ENCODE data around the gene ARHGAP24.

ARHGAP24 gene

DNA sequence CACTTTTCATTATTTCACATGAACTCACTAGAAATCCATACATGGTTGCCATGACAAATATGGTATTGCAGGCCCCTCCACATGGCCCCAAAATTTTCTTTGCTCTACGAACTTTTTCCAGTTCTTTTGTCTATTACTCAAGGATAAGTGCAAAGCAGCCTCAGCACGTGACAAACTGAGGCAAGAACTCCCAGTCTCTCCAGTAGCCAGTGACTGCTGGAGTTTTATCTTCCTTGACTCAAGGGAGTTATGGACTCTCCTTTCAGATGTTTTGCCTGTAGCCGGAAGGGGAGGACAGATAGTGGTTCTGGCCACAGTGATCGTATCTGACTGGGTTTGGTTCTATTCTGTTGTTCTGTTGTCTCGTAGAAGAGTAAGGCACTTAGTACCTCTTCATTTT is 105.5 kb downstream of the ARHGAP24 start:
- DNase-seq (ENCODE audit: low spot score): no peak

DNA sequence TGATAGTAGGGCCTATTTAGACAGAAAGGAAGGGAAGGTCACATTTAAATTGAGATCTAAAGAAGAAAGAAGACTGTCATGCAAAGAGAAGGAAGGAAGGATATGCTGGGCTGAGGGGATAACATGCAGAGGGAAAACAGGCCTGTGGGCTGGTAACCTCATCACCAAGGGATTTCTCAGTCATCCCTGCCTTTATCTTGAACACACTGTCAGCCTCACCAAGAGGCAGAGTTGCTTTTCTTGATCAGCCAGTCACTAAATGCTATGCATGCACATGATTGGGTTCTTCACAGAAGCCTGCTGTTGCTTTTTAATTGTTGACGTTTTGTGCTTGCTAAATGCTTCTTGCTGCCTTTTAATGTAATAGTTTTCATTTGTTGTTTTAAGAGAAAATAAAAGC is 113.0 kb downstream of the ARHGAP24 start:
- DNase-seq (ENCODE audit: low spot score): no peak

DNA sequence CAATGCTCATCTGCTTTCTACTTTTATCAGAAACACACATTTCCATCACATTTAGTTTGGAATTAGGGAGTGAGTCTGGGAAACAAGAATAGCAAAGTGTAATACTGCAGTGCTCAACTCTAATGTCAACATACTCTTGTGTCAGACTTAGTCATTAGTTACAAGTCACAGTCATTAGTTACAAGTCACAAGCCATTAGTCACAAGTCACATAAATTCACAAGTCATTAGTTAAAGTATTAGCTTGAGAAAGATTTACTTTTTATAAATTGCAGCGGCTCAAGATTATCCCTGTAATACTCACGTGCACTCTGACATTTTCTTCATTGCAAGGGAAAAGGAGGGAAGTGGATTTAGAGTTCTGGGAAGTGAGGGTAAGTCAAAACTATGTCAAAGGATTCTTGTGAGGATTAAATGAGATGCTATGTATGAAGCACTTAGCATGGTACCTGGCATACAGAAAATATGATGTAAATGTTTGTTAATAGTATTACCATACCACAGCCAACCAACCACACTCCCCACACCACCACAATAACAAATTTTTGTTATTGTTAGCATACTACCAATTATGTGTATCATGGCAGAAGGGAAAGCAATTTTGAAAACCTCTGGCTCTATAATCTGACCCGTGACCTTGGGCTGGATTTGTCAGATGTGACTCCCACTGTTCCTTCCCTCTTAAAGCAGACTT is 116.6 kb downstream of the ARHGAP24 start:
- no peak for DNase-seq (ENCODE audit: low spot score)

DNA sequence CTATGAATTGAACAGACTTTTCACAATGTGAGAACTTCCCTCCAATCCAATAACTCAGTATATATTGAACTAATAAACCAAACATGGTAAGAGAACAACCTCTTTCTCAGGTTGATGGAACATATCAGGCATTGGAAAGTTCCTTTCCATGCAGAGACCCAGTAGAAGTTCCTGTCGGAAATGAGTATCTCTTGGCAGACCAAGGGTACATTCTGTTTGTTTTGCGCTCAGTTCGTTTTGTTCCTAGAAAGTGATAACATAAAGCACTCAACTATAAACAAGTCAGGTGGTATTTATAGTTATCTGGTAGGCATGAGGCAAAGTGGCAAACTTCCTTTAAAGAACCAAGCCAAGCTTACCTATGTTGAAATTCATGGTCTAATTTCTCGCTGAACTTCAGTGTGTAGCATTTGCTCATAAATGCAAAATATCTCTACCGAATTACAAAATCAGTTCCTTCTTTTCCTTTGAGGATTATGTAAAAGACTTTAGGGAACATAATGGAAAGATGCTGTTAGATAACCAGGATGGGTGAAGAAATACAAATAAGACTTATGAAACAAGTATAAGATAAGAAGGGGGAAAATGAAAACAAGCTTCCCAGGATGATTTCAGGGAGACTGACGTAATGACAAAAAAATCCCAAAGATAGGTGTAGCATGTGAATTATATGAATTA is 120.3 kb downstream of the ARHGAP24 start:
- DNase-seq (ENCODE audit: low spot score): no peak

DNA sequence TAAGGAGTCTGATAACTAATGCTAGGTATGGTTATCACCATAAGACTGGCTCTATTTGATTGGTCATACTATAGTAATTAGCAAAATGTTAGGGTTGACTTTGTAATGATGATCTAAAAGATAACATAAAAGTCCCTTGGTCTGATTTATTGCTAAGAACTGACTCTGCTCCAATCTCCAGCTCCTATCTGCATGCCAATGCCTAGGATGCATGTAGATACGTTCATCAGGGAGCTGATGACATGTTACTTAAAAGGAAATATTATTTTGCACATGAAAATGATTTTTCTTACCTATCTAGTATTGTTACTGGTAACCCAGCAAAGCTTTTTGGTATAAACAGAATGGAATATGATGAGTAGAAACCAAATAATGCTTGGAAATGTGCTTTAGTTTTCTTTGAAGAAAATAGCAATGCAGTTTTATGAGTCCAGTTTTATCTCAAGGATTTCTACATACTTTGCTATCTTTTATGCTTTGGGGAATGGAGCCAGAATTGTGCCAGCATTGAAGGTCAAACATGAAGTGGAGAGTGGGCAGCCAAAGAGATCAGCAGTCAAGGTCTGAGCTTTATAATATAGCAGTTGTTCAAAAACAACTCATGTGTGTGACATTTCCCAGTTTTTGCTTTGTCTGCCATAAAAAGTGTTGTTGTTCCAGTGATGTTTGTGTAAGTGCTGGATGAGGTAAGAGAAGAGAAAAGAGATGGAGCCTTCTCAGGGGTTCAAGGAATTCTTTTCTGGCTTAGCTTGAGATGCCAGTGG is 121.0 kb downstream of the ARHGAP24 start:
- no peak for DNase-seq (ENCODE audit: low spot score)

DNA sequence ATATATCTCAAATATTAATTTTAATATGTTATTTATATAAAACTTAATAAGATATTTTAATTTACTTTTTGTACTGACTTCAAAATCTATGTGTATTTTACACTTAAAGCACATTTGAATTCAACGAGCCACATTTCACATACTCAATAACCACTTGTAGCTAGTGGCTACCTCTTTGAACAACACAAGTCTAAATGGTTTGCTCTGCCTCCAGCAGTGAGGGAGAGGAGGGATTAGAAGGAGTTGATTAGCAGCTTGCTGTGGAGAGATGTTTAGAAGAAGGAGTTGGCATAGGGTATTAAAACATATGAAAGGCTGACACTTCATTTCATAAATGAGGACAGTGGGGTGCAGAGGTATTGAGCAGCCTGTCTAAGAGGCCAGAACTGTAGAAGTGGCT is 124.0 kb downstream of the ARHGAP24 start:
- no peak for DNase-seq (ENCODE audit: low spot score)

DNA sequence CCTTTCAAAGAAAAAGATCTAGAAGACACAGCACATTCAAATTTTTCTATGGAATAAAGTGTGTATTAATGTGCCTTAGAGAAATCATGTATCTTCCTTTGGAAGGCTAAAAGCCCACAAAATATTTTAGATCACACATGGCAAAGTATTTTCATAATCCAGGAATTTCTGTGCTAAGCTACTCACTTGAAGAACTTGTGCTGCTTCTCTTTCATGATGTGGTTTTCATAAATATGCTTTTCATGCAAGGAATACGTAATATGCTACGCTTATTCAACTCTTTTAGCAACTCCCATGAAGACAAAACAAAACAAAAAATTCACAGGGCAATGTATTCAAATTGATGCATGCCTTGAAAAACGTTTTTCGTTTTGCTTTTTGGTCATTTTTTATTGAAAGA is 125.6 kb downstream of the ARHGAP24 start:
- DNase-seq (ENCODE audit: low spot score): no peak

DNA sequence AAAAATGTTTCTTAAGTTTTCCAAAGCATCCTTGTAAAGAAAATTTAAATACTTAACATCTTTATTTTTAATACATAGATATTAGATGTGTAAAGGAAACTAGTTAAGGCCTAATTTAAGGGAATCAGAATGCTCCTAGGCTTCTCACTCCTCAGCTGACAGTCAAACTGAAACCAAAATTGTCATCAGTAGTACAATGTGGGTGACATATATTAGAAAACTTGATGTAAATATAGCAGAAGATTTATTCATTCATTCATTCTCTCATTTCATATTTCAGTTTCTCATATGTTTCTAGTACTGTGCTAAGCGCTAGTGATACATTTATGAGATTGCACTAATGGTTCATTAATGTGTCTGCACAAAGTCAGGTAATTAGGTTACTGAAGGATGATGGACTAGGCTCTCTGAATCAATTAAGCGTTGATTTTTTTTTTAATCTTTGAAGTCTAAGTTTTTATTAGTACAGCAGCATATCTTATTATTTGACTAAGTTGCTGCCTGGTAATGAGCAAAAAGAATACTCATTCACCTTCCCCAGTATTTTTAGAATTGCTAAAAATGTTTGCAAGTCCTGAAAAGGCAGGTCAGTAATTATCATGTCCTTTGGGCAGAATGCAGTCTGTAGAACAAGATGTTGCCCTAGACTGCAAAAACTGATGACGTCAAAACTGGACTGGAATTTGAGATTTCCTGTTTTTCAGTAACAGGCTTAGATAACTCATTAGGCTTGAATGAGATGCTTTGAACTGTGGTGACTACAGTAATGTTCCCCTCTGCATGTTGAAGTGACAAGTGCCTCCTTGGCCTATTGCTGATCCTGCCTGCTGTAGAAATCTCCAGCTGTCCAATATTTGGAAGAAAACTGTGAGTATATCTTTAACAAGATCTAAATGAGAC is 128.7 kb downstream of the ARHGAP24 start:
- no peak for DNase-seq (ENCODE audit: low spot score)

DNA sequence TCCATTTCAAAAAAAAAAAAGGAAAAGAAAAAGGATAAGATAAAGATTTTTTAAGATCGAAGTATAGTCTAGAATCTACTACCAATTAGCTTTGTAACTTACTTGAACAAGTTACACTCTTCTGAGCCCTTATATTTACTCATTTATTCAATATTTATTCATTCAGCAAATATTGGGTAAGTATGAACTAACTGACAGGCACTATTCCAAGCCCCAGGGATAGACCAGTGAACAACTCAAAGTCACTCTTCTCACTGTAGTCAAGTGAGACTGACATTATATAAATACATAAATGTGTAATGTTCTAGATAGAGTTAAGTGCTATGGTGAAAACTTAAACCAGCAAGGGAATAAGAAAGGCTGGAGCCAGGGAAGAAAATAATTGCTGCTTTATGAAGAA is 131.6 kb downstream of the ARHGAP24 start:
- no peak for DNase-seq (ENCODE audit: low spot score)

DNA sequence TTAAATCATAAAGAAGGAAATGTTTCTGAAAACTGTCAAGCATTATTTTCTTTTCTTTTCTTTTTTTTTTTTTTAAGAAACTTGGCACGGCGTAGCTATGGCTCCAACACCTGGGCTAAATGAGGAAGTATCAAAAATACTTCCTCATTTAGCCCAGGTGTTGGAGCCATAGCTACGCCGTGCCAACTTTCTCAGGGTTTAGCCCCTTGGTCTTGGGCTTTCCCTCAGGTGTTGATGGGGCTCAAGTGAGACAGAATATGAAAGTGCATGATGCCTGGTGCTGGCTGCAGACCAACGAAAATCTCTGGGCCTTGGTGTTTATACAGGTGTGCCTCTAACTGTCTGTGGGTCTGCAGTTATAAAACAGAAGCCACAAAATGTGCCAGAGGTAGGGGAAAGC is 132.7 kb downstream of the ARHGAP24 start:
- DNase-seq (ENCODE audit: low spot score): no peak

DNA sequence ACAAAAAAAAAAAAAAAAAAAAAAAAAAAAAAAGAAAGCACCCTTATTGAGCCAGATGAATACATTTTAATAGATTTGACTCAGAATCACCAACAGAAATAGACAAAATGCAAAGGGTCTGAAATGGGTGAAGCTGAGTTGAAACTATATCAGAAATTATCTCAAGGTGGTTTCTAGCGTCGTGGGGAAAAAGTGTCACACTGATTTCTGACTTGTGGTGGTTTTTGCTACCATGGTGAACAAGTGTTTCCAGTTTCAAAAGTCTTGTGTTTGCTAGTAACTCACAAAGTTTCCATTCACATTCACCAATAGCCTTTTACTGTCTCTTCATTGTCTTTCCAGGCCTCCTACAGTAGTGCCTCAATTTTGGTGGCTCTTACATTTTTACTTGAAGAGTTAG is 135.5 kb downstream of the ARHGAP24 start:
- no peak for DNase-seq (ENCODE audit: low spot score)

DNA sequence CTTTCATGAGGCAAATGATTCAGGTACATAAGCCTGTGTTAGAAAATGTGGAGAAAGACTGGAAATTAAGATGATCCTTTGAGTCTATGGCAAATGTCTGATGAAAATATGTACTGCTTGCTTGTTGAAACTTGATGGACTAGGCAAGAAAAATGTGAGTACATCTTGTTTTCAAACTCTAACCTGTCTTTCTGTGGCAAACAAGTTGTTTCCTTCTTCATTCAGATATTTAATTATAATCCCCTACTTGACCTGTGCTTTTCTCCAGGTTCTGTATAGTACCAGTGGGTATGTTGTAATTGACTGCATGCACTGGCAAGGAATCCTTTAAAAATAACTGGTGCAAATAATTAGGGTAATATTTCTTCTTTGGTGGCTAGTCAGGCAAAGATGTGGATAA is 136.7 kb downstream of the ARHGAP24 start:
- no peak for DNase-seq (ENCODE audit: low spot score)

DNA sequence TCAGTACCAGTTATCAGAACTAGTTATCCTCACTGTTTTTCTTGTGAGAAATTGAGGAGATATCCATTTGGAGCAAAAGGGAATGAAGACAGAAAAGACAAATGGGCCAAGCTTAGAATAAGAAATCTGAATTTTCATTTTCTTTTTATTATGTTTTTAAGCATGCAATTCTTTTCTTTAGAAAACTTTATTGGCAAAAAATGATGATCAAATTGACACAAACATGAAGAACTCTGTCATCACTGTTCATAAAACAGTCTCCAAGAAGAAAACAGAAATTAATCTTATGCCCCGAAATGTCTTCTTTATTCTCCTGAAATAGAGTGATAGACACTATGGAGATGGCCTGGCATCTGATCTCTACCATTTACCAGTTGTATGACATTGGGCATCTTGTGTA is 139.0 kb downstream of the ARHGAP24 start:
- no peak for DNase-seq (ENCODE audit: low spot score)

DNA sequence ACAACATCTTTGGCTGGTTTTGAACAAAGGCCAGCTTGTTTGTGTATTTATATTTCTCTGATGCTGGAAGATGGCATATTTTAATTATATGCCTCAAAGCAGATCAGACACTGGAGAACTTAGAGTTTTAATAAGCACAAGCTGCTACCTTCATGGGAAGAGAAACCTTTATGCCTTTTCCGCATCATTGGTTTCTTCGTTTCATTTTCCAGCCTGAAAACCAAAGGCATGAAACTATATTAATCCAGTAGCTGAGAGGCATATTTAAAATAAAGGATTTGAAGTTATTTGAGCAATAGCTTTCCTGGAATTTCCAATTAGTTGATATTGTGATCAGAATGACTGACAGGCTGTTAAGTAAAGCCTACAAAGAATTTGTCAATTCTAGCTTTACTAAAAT is 141.0 kb downstream of the ARHGAP24 start:
- DNase-seq (ENCODE audit: low spot score): no peak

DNA sequence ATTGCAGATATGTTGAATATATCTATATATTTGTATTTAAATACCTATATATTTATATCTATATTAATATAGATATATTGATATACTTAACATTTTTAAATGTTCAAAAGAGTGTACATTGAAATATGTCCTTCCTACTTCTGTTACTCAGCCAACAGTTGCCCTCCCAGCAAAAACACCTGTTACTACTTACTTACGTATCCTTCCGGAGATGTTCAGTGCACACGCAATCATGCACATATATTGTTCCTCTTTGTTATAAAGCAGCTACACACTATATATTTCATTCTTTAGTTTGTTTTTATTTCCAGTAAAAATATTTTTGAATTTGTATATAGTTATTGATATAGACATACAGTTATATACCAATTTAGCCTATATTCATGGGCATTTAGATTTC is 142.3 kb downstream of the ARHGAP24 start:
- no peak for DNase-seq (ENCODE audit: low spot score)

DNA sequence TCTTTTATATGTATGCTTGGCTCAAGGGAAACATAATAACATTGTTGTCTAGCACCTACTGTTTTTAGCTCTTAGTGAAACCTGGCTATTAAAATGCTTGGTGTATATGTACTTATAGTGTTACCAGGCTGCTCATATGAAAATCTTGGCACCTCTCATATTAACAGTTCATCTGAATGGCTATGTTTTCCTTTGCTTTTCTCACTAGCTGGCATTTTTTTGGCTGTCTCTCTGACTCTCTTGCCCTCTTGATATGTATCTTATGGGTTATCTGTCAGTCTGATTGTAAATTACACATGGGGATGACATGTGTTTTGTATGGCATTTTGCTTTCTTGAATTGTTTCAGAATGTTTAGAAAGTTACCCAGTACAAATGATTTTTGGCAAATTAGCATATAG is 158.0 kb downstream of the ARHGAP24 start:
- DNase-seq (ENCODE audit: low spot score): no peak

DNA sequence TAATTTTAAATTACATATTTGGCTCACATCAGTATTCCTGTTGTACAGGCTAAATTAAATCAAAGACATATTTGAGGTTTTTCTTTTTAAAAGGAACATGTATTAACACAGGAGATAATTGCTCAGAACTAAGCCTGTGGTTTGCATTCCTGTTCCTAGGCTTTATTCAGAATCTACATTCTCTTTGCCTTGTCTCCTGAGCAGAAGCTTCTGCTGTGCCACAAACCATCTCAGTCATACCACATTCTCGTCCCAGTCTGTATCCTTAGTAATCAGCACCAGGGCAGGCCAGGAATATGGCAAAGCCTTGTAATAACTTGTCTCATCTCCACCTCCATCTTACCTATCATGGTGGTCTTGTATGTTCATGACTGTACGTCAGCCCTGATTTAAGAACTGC is 162.8 kb downstream of the ARHGAP24 start:
- no peak for DNase-seq (ENCODE audit: low spot score)

DNA sequence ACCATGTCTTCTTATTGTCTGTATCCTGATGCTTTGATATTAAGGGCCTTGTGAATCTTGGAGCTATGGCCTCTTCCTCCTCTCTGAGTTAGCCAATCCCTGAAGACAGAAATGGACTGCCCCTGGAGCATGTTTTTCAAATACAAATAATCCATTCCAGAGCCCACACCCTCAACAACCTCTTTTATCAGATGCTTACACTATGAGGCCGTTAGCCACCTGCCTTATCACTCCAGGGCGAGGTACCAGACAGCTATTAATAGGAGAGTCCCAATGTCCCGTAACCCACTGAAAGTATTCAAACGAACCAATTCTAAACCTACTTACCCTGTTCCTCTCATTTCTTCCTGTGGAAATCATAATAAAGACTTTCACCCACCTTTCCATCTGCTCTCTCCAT is 165.0 kb downstream of the ARHGAP24 start:
- no peak for DNase-seq (ENCODE audit: low spot score)

DNA sequence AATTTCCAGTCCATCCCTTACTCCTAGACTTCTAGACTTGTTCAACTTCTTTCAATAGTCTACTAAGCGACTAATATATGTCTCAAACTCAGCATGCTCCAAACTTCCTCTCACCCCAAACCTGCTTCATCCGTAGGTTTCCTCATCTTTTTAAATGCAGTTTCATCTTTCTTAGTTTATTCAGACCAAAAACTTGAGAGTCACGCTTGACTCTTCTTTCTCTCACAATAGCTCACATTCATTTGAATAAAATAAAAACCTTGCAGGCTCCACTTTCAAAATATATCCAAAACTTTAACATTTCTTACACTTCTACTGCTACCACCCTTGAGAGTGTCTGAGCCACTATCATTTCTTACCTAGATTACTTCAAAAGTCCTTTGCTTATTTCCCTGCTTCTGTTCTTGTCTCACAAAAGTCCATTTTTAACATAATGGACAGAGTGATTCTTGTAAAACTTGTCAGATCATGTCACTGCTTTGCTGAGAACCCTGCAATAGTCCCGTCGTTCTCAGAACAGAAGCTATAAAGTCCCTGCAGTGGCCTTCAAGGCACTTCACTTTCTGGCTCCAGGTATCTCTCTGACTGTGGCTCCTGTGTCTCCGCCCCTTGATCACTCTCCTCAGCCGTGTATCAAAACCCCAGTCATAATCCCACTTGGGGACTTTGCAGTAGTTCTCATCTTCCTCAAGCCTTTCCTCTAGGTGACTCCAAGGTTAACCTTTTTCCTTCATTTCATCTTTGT is 167.6 kb downstream of the ARHGAP24 start:
- no peak for DNase-seq (ENCODE audit: low spot score)

DNA sequence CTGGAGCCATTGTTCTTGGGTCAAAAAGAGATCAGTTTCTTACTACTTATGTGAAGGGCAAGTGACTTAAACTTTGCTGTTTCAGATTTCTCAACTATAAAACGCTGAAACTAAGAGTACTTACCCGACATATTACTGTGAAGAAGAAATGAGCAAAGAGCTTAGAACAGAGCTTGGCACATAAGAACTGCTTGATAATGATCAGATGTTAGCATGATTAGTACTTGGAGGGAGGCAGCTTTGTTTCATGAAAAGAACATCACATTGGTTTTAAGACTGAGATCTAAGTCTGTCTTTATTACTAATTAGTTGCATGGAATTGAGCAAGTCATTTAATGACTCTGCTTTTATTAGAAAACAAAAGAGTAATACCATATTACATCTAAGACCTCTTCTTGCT is 169.1 kb downstream of the ARHGAP24 start:
- DNase-seq (ENCODE audit: low spot score): no peak

DNA sequence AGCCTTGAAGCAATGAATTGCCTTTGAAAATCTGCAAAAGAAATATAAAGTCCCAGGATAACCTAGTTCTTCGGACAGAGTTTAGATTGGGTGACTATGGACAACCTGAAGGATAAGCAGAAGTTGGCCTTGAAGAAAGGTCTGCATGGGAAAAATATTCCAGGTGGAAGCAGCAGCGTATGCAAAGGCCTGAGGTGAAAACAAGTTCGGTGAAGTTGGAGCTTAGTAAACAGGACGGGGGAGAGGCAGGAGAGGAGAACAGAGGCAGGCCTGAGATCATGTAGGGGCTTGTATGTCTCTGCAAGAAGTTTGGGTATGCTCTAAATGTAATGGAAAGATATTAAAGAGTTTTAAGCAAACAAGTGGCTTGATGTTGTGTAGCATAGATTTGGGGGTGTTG is 176.0 kb downstream of the ARHGAP24 start:
- DNase-seq (ENCODE audit: low spot score): no peak

All from Ammon's horn (tissue), 1 donor.